ENCODE measurements around the gene TAF4B. TPM values are rescaled to one million over a fixed set of nuclear protein-coding genes. Genes with fewer than 3 reads are reported as not detected.

Gene TAF4B
- total RNA-seq, 1 donor from 2014 or later: 3.2 TPM

DNA sequence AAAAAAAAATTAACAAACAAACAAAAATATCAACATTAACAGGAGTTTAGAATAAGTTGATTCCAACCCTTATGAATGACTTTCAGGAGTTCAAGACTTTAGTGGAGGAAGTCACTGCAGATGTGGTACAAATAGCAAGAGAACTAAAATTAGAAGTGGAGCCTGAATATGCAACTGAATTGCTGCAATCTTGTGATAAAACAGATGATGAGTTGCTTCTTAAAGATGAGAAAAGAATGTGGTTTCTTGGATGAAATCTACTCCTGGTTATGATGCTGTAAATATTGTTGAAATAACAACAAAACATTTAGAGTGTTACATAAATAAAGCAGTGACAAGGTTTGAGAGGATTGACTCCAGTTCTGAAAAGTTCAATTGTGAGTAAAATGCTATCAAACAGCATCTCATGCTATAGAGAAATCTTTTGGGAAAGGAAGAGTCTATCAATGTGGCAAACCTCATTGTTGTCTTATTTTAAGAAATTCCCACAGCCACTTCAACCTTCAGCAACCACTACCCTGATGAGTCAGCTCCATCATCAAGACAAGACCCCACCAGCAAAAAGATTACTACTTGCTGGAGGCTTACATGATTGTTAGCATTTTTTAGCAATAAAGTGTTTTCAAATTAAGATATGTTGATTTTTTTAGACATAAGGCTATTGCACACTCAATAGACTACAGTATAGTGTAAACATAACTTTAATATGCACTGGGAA lies 42.7 kb upstream of the TAF4B start:
- Histone ChIP-seq H3K4me2 (ENCODE audit: low read length) (no peak overlapping the region), H3K4me3 (ENCODE audit: insufficient read depth, low read depth, low read length) (no peak overlapping the region), H3K27ac (ENCODE audit: low read depth, low read length) (no peak overlapping the region), H3K4me1 (ENCODE audit: insufficient read depth, low read length) (no peaks in the 10 kb centered on the region), H2AFZ (ENCODE audit: low read depth, low read length) (no peak overlapping the region), H3K9me3 (ENCODE audit: insufficient read depth, low read depth, low read length) (no peaks in the 10 kb centered on the region), H3K9ac (ENCODE audit: low read length) (no peak overlapping the region), H3K36me3 (ENCODE audit: insufficient read depth, low read length) (no peaks in the 10 kb centered on the region), H3K79me2 (ENCODE audit: insufficient read depth, low read length) (no peaks in the 10 kb centered on the region), H4K20me1 (ENCODE audit: insufficient read depth, low read length) (no peaks in the 10 kb centered on the region), H3K27me3 (ENCODE audit: insufficient read depth, low read length) (no peaks in the 10 kb centered on the region)
- peaks cover 6% of the 10 kb centered on the region for H3K4me1 Mint-ChIP-seq (ENCODE audit: low read depth, unreplicated experiment)
- DNase-seq (ENCODE audit: low read depth) (no peak), FAIRE-seq (no peak)
- no peaks in the 10 kb centered on the region for H3K36me3 Mint-ChIP-seq (ENCODE audit: low read depth, unreplicated experiment)
- peaks cover 4% of the 10 kb centered on the region for H3K9me3 Mint-ChIP-seq (ENCODE audit: unreplicated experiment)
- H3K4me3 Mint-ChIP-seq (ENCODE audit: unreplicated experiment): no peak overlapping the region
- H3K27ac Mint-ChIP-seq (ENCODE audit: unreplicated experiment): no peak overlapping the region
- TF ChIP-seq CTCF (IDR thresholded peaks at IDR 0.05; ENCODE audit: insufficient read depth, low read depth, low read length) (no peak), EZH2 (IDR thresholded peaks at IDR 0.05; ENCODE audit: insufficient read depth, low read length) (no peak)
- H3K27me3 Mint-ChIP-seq (ENCODE audit: low read depth, unreplicated experiment): no peaks in the 10 kb centered on the region

- peaks cover 4% of the 10 kb centered on the region for H3K9me3 Mint-ChIP-seq (ENCODE audit: unreplicated experiment)
- no peak for TF ChIP-seq EZH2 (IDR thresholded peaks at IDR 0.05; ENCODE audit: insufficient read depth, low read length)
- TF ChIP-seq CTCF (IDR thresholded peaks at IDR 0.05; ENCODE audit: insufficient read depth, low read depth, low read length): peak; percentile 4
- FAIRE-seq: no peak
Measured at GRCh38 chr18:26185267-26185666, 41.0 kb upstream of the TAF4B start.

DNA sequence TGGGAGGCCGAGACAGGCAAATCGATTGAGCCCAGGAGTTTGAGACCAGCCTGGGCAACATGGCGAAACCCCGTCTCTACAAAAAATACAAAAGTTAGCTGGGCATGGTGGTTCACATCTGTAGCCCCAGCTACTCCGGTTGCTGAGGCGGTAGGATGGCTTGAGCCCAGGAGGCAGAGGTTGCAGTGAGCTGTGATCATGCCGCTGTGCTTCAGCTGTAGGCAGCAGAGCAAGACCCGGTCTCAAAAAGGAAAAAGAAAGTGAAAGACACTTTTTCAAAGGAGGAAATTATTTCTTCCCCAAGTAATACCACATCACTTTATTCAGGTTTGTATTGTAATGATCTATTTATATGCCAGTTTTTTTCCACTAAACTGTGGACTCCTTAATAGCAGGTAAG lies 35.7 kb upstream of the TAF4B start:
- Histone ChIP-seq H3K27ac (ENCODE audit: low read depth, low read length) (no peak overlapping the region), H3K4me1 (ENCODE audit: insufficient read depth, low read length) (no peaks in the 10 kb centered on the region), H3K36me3 (ENCODE audit: insufficient read depth, low read length) (no peaks in the 10 kb centered on the region), H2AFZ (ENCODE audit: low read depth, low read length) (no peak overlapping the region), H3K9me3 (ENCODE audit: insufficient read depth, low read depth, low read length) (no peaks in the 10 kb centered on the region), H3K4me3 (ENCODE audit: insufficient read depth, low read depth, low read length) (no peak overlapping the region), H3K9ac (ENCODE audit: low read length) (no peak overlapping the region), H4K20me1 (ENCODE audit: insufficient read depth, low read length) (no peaks in the 10 kb centered on the region), H3K4me2 (ENCODE audit: low read length) (no peak overlapping the region), H3K79me2 (ENCODE audit: insufficient read depth, low read length) (no peaks in the 10 kb centered on the region), H3K27me3 (ENCODE audit: insufficient read depth, low read length) (no peaks in the 10 kb centered on the region)
- H3K9me3 Mint-ChIP-seq (ENCODE audit: unreplicated experiment): no peaks in the 10 kb centered on the region
- no peaks in the 10 kb centered on the region for H3K27me3 Mint-ChIP-seq (ENCODE audit: low read depth, unreplicated experiment)
- FAIRE-seq: no peak
- TF ChIP-seq EZH2 (IDR thresholded peaks at IDR 0.05; ENCODE audit: insufficient read depth, low read length) (no peak), CTCF (IDR thresholded peaks at IDR 0.05; ENCODE audit: insufficient read depth, low read depth, low read length) (no peak)
- H3K36me3 Mint-ChIP-seq (ENCODE audit: low read depth, unreplicated experiment): no peaks in the 10 kb centered on the region
- no peak overlapping the region for H3K4me3 Mint-ChIP-seq (ENCODE audit: unreplicated experiment)
- no peak for DNase-seq (ENCODE audit: low read depth)
- H3K27ac Mint-ChIP-seq (ENCODE audit: unreplicated experiment): no peak overlapping the region
- H3K4me1 Mint-ChIP-seq (ENCODE audit: low read depth, unreplicated experiment): no peaks in the 10 kb centered on the region

More at GRCh38 chr18:26185267-26185666, 41.0 kb upstream of the TAF4B start:
- peaks cover 6% of the 10 kb centered on the region for H3K4me1 Mint-ChIP-seq (ENCODE audit: low read depth, unreplicated experiment)
- no peaks in the 10 kb centered on the region for H4K20me1 ChIP-seq (ENCODE audit: insufficient read depth, low read length)
- no peaks in the 10 kb centered on the region for H3K36me3 Mint-ChIP-seq (ENCODE audit: low read depth, unreplicated experiment)
- H3K27me3 ChIP-seq (ENCODE audit: insufficient read depth, low read length): no peaks in the 10 kb centered on the region
- no peaks in the 10 kb centered on the region for H3K4me1 ChIP-seq (ENCODE audit: insufficient read depth, low read length)
- H3K27ac Mint-ChIP-seq (ENCODE audit: unreplicated experiment): no peak overlapping the region
- no peak overlapping the region for H3K27ac ChIP-seq (ENCODE audit: low read depth, low read length)
- no peaks in the 10 kb centered on the region for H3K27me3 Mint-ChIP-seq (ENCODE audit: low read depth, unreplicated experiment)
- no peaks in the 10 kb centered on the region for H3K9me3 ChIP-seq (ENCODE audit: insufficient read depth, low read depth, low read length)
- no peak for DNase-seq (ENCODE audit: low read depth)
- H3K4me3 Mint-ChIP-seq (ENCODE audit: unreplicated experiment): no peak overlapping the region
- no peak overlapping the region for H3K9ac ChIP-seq (ENCODE audit: low read length)
- H3K79me2 ChIP-seq (ENCODE audit: insufficient read depth, low read length): no peaks in the 10 kb centered on the region
- H3K36me3 ChIP-seq (ENCODE audit: insufficient read depth, low read length): no peaks in the 10 kb centered on the region
- no peak overlapping the region for H3K4me3 ChIP-seq (ENCODE audit: insufficient read depth, low read depth, low read length)
- H3K4me2 ChIP-seq (ENCODE audit: low read length): no peak overlapping the region
- no peak overlapping the region for H2AFZ ChIP-seq (ENCODE audit: low read depth, low read length)
